T1000 (cell line): ENCODE measurements around the gene TCIRG1.

Source experiments
- DNase-seq: peaks from one replicate; lab custom pipeline; 2025; ENCODE audit warnings: mixed read lengths; lab: John Stamatoyannopoulos, UW

TCIRG1 gene

DNA sequence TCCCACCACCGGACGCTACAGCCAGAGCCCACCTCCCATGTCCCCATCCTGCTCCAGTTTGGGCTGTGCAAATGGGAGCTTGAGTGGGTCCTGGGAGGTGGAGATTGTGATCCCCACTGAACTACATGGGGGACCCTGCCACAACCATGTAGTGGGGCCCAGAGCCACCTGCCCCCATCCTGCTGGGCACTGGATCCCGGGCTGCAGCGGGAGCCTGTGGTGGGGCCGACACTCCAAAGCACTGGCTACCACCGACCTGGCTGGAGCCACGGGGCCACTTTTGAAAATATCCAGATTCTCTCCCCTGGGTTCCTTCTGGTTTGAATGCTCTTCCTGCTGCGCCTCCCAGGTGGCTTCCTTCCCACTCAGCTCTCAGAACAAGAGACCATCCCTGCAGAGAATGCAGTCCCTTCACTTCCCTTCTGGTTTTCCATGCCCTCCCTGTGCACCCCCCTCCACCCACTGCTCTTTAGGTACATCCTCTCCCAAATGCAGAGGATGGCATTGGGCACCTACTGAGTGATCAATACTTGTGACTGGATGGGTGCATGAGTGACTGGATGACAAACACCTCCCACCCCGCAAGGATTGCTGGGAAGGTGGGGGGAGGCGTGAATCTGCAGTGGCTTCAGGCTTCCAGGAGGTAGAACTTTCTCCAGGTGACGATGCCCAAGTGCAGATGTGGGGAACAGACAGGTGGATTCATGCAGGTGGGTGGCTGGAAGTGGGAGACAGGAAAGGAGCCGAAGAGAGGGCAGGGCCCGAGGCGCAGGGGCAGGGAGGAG, 34.1 kb upstream of the TCIRG1 start:
- no peak for DNase-seq

DNA sequence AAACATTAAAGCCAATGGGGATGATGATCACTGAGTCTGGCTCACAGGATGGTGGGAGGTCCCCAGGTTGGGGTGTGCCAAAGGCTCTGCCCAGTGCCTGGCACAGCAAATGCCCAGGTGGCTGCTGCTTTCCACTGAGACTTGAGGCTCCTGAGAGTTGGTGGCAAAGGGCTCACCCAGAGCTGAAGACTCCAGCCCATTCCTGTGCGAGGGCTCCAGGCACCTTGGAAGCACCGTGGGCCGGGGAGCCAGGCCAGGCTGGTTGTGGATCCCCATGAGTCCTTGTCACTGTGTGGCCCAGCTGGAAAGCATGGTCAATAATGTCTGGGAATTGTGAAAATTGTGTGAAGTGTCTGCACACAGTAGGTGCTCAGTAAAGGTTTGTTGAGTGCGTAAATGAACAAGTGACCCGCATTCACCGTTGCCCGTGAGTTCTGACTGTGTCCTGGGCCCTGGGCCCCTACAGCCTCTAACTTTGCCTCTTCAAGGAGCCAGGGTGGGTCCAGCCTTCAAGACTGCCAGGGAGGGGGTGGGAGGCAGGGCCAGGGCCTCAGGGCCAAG, 32.1 kb upstream of the TCIRG1 start:
- DNase-seq = no peak

GRCh38 chr11:68007498-68008380, 31.1 kb upstream of the TCIRG1 start:
- DNase-seq = no peak

GRCh38 chr11:68008381-68009337, 30.2 kb upstream of the TCIRG1 start:
- DNase-seq = no peak

- no peak for DNase-seq
These were observed 29.3 kb upstream of the TCIRG1 start for GRCh38 chr11:68009391-68010089.

DNA sequence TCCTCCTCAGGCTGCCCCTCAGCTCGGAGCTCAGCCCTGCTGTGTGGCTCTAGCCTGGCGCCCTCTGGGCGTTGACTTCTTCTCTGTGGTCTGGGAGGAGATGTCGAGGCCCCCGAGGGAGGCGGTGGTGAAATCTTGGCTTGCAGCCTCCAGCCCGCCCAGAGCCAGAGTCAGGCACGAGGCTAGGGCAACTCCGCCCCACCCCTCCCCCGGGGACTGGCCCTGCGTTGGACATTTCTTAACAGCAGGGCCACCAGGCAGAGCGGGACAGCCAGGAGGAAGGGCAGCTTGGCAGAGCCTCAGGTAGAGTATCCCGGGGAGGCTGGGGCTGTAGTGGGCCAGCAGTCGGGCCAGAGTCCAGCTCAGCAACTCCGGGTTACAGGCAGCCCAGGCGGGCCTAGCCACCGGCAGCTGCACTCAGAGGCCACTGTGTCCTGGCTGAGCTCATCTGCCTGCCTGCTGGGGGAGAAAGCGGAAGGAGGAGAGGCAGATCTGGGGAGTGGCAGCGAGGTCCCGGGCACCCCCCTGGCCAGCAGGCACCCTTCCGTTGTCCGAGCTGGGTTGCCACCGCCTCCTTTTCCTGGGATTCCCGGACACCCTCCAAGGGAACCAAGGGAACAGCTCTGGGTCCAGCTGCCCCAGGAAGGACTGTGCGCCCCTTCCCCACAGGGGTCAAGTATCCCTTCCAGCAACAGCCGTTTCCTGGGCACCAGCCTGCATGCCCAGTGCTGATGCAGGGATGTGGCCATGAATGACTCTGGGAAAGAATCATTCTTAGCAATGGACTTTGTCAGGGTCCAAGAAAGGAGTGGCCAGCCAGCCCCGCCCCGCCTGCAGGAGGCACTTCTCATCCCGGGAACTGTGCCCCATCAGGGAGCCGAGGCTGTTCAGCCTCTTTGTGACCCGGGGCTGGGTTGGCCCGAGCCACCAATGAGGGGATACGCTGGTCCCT, 28.5 kb upstream of the TCIRG1 start, which contains the start of gene ALDH3B1:
Gene ALDH3B1, plus strand, starts transcription at position 238 of the 952 bp plus-strand sequence. CDS start 4,971 bp downstream, outside the sequence.
- DNase-seq = peak; percentile 85

DNA sequence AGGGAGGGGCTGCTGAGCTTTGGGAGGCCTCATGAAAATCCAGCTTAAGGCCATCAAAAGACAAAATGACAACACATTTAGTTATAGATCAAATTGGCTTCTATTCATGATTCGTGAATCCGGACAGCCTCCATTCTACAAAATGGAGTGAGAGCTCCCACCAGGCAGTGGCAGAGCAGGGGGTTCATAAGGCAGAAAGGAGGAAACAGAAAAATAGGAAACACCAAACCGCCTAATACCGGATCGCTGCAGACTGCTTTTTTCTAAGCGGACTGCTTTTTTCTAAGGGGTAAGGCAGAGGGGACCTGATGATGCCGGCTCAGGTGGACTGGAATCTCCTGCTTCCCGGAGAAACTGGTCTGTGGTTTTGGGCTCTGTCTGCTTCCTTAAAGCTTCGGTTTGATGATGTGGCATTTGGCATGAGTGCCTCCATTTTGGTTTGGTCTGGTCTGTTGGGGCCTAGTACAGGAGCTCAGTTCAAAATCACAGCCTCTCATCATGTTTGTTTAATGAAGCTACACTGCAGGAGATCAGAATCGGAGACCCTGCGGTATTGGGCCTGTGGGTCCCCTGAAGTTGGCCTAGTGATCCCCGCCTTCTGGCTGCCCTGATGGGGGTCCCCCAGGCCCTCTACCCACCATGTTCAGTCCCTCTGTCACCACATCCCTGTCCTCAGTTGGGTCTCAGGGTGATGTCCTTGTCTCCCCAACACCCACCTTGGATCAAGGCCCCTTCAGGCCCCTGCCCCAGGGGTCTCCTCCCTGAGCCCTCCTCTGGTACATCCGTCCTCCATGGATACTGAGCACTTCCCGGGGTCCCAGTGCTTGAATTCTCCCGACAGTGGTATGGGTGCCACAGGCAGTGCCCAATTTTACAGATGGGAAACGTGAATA, 27.5 kb upstream of the TCIRG1 start:
- DNase-seq = no peak

DNA sequence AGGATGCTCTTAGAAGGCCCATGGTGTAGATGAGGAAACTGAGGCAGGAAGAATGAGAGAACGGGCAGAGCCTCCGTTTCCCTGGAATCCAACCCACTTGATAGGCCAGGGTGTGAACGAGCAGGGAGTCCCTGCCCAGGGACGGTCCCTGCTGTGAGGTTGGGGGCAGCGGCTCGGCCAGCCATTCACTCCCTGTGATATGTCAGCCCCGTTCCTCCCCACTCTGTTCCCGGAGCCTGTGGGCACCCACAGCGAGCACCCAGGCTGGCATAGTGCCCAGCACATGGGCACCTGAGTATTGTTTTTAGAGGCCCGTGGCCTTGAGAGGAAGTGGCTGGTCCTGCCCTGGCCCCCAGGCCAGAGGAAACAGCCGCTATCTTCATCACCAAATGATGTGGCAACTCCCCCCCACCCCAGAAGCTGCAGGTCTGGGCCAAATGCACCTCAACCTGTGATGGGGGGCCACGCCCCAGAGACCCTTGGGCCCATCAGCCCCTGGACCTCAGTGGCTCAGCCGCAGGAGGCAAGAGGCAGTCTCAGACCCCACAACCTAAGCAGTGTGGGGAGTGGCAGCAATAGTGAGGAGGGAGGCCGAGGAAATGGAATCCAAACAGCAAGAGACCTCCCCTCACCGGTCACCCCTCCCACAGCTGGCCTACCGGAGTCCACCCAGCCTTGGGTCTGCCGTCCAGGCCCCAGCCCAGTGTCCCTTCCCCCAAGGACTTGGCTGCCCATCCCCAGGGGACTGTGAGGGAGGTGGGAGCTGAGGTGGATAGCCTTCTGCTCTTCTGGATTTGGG, 26.6 kb upstream of the TCIRG1 start:
- no peak for DNase-seq

DNA sequence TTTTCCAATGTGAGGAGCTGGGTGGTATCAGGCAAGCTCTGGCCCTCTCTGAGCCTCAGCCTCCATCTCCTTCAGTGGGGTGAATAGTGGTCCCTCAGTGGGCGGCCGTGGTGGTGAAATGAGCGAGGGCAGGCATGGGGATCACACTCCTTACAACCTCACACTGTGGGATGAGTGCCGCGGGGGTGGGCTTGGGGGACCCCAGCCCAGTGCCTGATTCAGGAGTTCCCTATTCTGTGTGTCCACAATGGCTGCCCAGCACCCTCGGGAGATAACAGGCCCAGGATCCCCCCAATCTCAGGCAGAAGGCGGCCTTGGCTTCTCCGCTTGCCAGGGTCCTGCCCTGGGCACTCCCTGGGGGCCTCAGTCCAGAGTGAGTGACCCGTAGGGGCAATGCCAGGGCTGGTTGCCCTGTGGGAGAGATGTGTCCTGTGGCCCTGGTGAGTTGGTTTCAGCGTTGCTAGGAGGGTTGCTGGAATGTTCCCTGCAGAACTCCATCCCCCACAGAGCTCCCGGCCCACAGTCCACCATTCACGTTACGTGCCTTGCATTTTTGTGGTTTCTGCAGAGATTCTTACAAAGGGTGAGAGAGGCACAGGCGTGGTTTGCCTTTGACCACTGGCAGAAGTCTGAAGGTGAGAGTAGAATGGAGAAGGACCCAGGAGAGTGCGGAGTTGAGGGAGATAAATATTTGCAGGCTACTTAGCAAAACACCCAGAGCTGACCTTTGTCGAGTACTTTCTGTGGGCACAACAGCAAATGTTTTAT, 25.8 kb upstream of the TCIRG1 start:
- DNase-seq = peak; percentile 84

- no peak for DNase-seq
These were observed 25.1 kb upstream of the TCIRG1 start for GRCh38 chr11:68013611-68014156.

DNA sequence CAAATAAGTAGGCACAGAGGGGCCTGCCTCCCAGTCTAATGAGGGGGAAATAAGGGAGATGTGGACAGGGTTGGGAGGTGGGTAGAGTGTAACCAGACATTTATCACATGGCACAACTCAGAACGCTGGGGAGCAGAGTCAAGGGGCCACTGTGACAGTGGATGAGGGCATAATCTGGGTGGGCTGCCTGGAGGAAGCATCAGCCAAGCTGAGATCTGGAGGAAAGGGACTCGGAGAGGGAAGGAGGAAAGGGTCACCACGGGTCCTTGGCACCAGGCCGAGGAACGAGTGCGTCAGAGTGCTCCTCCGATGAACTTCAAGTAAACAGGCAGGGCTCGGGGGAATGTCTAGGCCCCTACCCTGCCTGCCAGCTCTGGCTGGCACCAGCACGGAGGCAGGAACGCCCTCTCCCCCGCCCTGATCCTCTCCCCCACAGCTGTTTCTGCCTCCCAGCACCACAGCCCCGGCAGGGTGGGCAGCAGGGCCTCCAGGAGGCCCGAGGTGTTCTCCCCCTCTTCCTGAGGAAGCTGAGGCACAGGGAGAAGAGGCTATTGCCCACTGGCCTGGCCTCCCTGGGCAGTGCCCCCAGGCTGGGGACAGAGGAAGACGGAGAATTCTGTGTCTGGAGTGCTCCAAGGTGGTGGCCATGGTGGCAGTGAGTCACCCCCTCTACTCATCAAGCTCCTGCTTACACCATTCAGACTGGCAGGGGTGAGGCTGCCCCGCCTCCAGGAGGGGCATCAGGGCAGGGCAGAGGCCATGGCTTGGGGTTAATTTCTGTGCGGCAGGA, 24.5 kb upstream of the TCIRG1 start:
- peak; percentile 85 for DNase-seq

DNA sequence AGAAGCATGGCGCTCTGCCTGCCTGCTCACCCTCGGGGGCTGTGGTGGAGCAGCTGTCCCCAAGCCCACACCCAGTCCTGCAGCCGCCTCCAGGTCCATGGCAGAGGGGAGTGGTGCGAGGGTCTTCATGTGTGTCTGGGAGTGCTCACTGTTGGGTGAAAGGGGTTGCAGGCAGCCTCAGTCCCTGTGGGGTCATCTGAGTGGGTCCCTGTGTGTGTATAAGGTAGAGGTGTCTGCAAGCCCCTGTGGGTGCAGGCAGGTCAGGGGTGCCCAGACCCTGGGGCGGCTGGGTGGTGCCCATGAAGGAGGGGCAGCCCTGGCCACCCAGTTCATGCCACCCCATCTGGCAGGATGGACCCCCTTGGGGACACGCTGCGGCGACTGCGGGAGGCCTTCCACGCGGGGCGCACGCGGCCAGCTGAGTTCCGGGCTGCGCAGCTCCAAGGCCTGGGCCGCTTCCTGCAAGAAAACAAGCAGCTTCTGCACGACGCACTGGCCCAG, 23.8 kb upstream of the TCIRG1 start:
- DNase-seq = no peak

DNA sequence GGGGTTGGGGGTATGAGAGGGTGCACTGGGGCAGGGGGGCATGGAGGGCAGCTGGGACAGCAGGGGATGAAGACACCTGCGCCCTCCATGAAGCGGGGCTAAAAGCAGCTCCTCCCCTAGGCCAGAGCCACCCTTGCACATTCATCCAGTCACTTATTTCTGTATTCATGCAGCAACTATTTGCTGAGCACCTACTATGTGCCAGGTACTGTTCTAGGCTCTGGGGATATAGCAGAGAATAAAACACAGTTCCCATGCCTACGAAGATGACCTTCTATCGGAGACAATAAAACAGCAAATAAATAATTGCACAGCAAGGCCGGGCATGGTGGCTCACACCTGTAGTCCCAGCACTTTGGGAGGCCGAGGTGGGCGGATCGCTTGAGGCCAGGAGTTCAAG, 23.4 kb upstream of the TCIRG1 start:
- no peak for DNase-seq

DNA sequence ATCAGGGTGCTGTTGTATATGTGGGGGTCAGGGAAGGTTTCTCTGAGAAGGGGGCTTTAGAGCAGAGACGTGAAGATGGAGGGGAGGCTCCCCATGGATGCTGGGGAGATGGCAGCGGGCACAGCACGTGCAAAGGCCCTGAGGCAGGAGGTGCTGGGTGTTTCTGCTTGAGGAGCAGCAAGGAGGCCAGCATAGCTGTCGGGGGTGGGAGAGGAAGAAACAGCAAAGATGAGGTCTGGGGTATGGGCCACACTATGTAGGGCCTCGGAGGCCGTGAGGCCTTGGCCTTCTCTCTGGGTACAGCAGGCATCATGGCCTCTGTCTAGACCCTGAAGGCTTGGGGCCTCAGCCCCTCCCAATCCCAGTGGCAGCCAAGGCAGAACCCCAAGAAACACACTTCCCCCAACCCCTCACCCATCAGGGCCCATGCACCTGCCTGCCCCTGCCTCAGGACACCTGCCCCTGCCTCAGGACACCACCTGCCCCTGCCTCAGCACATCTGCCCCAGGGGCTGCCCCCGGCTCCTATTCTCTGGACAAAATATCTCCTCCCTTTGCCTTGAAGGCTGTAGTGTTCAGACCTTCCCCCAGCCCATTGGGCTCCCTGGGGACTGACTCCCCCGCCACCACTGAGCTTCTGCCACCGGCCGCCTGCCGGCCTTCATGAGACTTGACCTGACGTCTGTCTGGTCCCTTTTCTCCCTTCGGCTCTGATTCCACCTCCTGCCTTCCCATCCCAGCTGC, 22.5 kb upstream of the TCIRG1 start:
- DNase-seq = no peak
